CD4-positive, alpha-beta T cell (primary cell): Measurements from ENCODE around the gene ASB8. TPM values are rescaled to one million over a fixed set of nuclear protein-coding genes. Genes with fewer than 3 reads are reported as not detected.

Experiments used
- ATAC-seq: fragments of 200-7000 bp; cut with Tn5 transposase; one replicate; pipeline ENCODE4 v1.10.0; 2022; ENCODE audit warnings: mild to moderate bottlenecking; ENCODE audit not compliant: poor library complexity
- CTCF ChIA-PET: fragments of 350-600 bp; sonication (Branson Sonifier 250); formaldehyde crosslinking; loops from one replicate; lab custom pipeline; 2021; ENCODE audit warnings: antibody characterized with exemption, inconsistent platforms; lab: Charles Lee
- POLR2A ChIA-PET: fragments of 350-600 bp; sonication (Branson Sonifier 250); formaldehyde crosslinking; loops from one replicate; lab custom pipeline; 2021; ENCODE audit warnings: antibody characterized with exemption, inconsistent platforms; lab: Charles Lee
- DNase-seq, 14 experiments: peaks; one replicate each; pipeline ENCODE4 v3.0.0-alpha.2; 2013 to 2020; ENCODE audit warnings: mixed read lengths in 2 of 14
- H3K27ac ChIP-seq, 2 donors: one replicate each; pipeline versions ENCODE4 v1.5.1 to v1.7.0; 2013; ENCODE audit warnings: low read length in 2 of 2, low read depth in 1 of 2, mild to moderate bottlenecking in 1 of 2
- H3K27me3 ChIP-seq, 2 experiments: 1 replicate in 1 of 2; 2 replicates in 1 of 2; pipeline versions ENCODE4 v1.6.1 to v1.7.0; 2013; ENCODE audit warnings: low read length in 2 of 2, control low read depth in 1 of 2, mild to moderate bottlenecking in 1 of 2, moderate library complexity in 1 of 2; ENCODE audit not compliant: insufficient read depth in 2 of 2, control insufficient read depth in 1 of 2
- H3K36me3 ChIP-seq: one replicate; pipeline ENCODE4 v1.6.1; 2013; ENCODE audit warnings: low read length, control low read depth; ENCODE audit not compliant: insufficient read depth
- H3K4me1 ChIP-seq: one replicate; pipeline ENCODE4 v1.6.1; 2013; ENCODE audit warnings: low read length, control low read depth; ENCODE audit not compliant: insufficient read depth
- H3K4me3 ChIP-seq: one replicate; pipeline ENCODE4 v1.5.1; 2013; ENCODE audit warnings: mild to moderate bottlenecking, low read length, moderate library complexity
- H3K9me3 ChIP-seq, 2 experiments: 1 replicate in 1 of 2; 2 replicates in 1 of 2; pipeline versions ENCODE4 v1.6.1 to v1.7.0; 2013; ENCODE audit warnings: low read length in 2 of 2, mild to moderate bottlenecking in 2 of 2, control low read depth in 1 of 2, moderate library complexity in 1 of 2; ENCODE audit not compliant: control insufficient read depth in 1 of 2, insufficient read depth in 1 of 2
- H3K27ac Mint-ChIP-seq: one replicate; pipeline ENCODE4 v1.8.0; 2020; ENCODE audit warnings: mixed read lengths
- H3K27me3 Mint-ChIP-seq: one replicate; pipeline ENCODE4 v1.8.0; 2021; ENCODE audit warnings: mixed read lengths
- H3K36me3 Mint-ChIP-seq: one replicate; pipeline ENCODE4 v1.8.0; 2021; ENCODE audit warnings: low read depth, mixed read lengths
- H3K4me1 Mint-ChIP-seq: one replicate; pipeline ENCODE4 v1.8.0; 2021; ENCODE audit warnings: low read depth, mixed read lengths
- H3K4me3 Mint-ChIP-seq: one replicate; pipeline ENCODE4 v1.8.0; 2020; ENCODE audit warnings: mild to moderate bottlenecking, mixed read lengths
- H3K9me3 Mint-ChIP-seq: one replicate; pipeline ENCODE4 v1.8.0; 2020; ENCODE audit warnings: mixed read lengths
- intact Hi-C, 2 experiments: fragments of 100-400 bp; cut with DNase I in 1 of 2; cut with micrococcal nuclease in 1 of 2; formaldehyde crosslinking; loops; one replicate each; pipeline versions ENCODE4 v1.15.1 to v1.9.0; 2023 to 2025; cut with DNase I, micrococcal nuclease
- total RNA-seq, 174 experiments: library from RNA in 2 of 174; stranded (reverse) in 2 of 174; gene quantifications; one replicate each; pipeline ENCODE4 v1.2.3 and lab custom pipeline; 2021 to 2026
- TF ChIP-seq, protein P1 (sequence below): fragments of 200-600 bp; IDR thresholded peaks from one replicate; pipeline ENCODE4 v1.8.0; 2022; ENCODE audit warnings: antibody characterized with exemption, mild to moderate bottlenecking

Gene ASB8
- total RNA-seq, 2 experiments from 2014 or later = 50.9 TPM

DNA sequence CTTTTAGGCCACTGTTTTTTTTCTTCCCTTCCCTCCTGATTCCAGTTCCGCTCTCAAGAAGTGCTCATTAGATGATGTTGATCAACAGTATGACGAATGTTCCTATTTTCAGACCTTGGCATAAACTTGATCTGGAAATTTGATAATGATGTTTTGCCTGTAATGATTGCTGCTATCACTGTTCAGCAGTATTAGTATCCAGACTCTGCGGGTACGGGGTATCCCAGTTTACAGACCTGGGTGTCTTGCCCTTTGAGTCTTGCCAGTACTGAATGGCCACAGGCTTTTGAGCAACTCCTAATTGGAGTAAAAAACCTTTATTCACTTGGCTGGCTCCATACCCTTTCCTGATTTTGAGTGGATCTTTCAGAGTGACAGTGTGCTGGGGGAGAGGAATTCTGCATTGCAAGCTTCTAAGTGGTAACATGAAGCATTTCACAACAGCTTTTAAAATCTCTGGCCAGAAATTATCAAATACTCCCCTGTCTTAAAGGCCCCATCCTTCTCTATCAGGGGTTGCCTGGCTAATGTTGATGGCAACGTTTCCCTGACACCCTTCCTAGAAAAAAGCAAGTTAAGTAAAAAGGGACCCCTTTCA lies 5.9 kb upstream of the ASB8 start:
- TF ChIP-seq, protein P1, sequence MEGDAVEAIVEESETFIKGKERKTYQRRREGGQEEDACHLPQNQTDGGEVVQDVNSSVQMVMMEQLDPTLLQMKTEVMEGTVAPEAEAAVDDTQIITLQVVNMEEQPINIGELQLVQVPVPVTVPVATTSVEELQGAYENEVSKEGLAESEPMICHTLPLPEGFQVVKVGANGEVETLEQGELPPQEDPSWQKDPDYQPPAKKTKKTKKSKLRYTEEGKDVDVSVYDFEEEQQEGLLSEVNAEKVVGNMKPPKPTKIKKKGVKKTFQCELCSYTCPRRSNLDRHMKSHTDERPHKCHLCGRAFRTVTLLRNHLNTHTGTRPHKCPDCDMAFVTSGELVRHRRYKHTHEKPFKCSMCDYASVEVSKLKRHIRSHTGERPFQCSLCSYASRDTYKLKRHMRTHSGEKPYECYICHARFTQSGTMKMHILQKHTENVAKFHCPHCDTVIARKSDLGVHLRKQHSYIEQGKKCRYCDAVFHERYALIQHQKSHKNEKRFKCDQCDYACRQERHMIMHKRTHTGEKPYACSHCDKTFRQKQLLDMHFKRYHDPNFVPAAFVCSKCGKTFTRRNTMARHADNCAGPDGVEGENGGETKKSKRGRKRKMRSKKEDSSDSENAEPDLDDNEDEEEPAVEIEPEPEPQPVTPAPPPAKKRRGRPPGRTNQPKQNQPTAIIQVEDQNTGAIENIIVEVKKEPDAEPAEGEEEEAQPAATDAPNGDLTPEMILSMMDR = no peak
- Mint-ChIP-seq H3K27me3 (peaks cover 20% of the 10 kb centered on the region), H3K9me3 (no peaks in the 10 kb centered on the region), H3K4me3 (no peak overlapping the region), H3K27ac (no peak overlapping the region), H3K36me3 (no peaks in the 10 kb centered on the region), H3K4me1 (peaks cover 20% of the 10 kb centered on the region)
- CTCF ChIA-PET = no interaction called here
- Histone ChIP-seq H3K4me1 (peaks cover 5% of the 10 kb centered on the region), H3K27ac (no peak overlapping the region), H3K36me3 (no peaks in the 10 kb centered on the region), H3K9me3 (no peaks in the 10 kb centered on the region), H3K27me3 (no peaks in the 10 kb centered on the region), H3K4me3 (no peak overlapping the region)
- no peak for DNase-seq
- POLR2A ChIA-PET = no interaction called here
- intact Hi-C loops = no loop called here
- ATAC-seq = no peak

DNA sequence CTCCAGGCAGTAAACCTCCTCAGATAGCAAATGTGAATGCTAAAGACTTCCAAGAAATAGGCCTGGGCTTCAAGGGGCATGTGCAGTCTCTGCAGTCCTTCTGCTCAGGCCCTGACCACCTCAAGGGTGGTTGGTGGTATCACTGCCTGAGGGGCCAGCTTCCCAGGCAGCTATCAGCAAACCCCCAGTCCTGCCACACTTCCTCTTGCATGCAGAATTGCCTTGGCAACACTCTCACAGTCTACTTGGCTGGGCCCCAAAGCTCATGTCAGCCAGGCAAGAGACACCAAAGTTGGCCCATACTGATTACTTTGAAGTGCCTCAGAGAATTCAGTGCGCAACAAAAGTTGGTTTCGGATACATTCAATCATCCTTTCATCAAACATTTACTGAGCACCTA lies 3.5 kb upstream of the ASB8 start:
- CTCF ChIA-PET = no interaction called here
- Histone ChIP-seq H3K4me1 (peaks cover 25% of the 10 kb centered on the region), H3K27me3 (no peaks in the 10 kb centered on the region), H3K36me3 (no peaks in the 10 kb centered on the region), H3K9me3 (no peaks in the 10 kb centered on the region), H3K27ac (no peak overlapping the region), H3K4me3 (no peak overlapping the region)
- Mint-ChIP-seq H3K36me3 (peaks cover 6% of the 10 kb centered on the region), H3K4me3 (peak overlapping the region; percentile 15), H3K4me1 (peaks cover 44% of the 10 kb centered on the region), H3K27ac (peak overlapping the region; percentile 45), H3K9me3 (no peaks in the 10 kb centered on the region), H3K27me3 (peaks cover 13% of the 10 kb centered on the region)
- POLR2A ChIA-PET = interaction anchor here (1.1 kb wide), 1 partner anchor 39 kb away, joined by 3 read pairs; no protein-coding TSS in a partner anchor
- intact Hi-C loops = no loop called here
- TF ChIP-seq, protein P1 = no peak
- DNase-seq (no peak), ATAC-seq (no peak)

DNA sequence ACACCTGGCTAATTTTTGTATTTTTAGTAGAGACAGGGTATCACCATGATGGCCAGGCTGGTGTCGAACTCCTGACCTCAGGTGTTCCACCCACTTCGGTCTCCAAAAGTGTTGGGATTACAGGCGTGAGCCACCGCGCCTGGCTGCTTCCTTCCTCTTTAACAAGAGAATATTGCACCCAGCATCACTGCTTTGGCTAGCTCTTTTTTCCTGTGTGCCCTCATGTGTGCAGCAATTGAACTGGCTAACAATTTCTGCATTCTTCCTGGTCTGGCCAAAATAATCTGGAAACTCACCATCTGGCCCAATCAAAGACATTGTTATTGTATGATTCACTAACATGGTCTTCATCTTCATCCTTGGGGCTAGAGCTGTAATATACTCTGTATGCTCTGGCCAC lies 2.7 kb upstream of the ASB8 start:
- POLR2A ChIA-PET = interaction anchor here (0.6 to 1.1 kb wide), 3 partner anchors 23 to 1860 kb away, joined by 3 read pairs; partner anchors contain the start of gene CCDC184
- Mint-ChIP-seq H3K4me3 (no peak overlapping the region), H3K27me3 (peaks cover 8% of the 10 kb centered on the region), H3K27ac (peak overlapping the region; percentile 7), H3K4me1 (peaks cover 46% of the 10 kb centered on the region), H3K9me3 (no peaks in the 10 kb centered on the region), H3K36me3 (peaks cover 6% of the 10 kb centered on the region)
- intact Hi-C loops = no loop called here
- CTCF ChIA-PET = interaction anchor here (0.8 kb wide), 1 partner anchor 23 kb away, joined by 3 read pairs; the partner anchor contains the start of gene CCDC184
- Histone ChIP-seq H3K27ac (no peak overlapping the region), H3K4me3 (no peak overlapping the region), H3K27me3 (no peaks in the 10 kb centered on the region), H3K4me1 (peaks cover 25% of the 10 kb centered on the region), H3K36me3 (no peaks in the 10 kb centered on the region), H3K9me3 (no peaks in the 10 kb centered on the region)
- TF ChIP-seq, protein P1 = no peak
- DNase-seq (no peak), ATAC-seq (no peak)
